ENCODE results near the gene CALR. TPM values are rescaled to one million over a fixed set of nuclear protein-coding genes. Genes with fewer than 3 reads are reported as not detected.
"Not testable (repeated sequence)": the region's sequence is repeated elsewhere in the genome, so short reads cannot be mapped to it uniquely, and the experiment has no call there.

CALR gene
- total and polyA plus RNA-seq, 12 donors: 224 to 1,489 (median 613) TPM

DNA sequence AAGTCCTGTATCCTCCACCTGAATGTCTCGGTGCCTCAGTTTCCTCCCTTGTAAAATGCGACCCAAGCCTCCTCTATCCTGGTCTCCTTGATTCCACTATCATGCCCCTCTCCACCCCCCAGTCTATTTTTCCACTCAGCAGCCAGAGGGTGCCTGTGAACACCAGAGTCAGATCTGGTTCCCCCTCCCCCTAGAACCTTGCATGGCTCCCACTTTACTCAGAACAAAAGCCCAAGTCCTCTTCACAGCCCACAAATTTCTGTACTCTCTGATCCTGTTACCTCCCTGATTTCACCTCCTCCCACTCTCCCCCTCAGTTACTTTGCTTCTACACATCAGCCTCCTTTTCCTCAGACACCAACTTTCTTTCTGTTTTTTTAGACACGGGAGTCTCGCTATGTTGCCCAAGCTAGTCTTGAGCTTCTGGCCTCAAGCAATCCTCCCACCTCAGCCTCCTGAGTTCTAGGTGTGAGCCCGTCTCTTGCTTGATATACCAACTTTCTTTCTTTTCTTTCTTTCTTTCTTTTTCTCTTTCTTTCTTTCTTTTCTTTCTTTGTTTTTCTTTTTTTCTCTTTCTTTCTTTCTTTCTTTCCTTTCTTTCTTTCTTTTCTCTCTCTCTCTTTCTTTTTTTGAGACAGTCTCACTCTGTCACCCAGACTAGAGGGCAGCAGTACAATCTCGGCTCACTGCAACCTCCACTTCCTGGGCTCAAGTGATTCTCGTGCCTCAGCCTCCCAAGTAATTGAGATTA is 31.8 kb downstream of the CALR start:
- TF ChIP-seq POLR2A (IDR thresholded peaks at IDR 0.05): no peak
- TF ChIP-seq, protein P1, sequence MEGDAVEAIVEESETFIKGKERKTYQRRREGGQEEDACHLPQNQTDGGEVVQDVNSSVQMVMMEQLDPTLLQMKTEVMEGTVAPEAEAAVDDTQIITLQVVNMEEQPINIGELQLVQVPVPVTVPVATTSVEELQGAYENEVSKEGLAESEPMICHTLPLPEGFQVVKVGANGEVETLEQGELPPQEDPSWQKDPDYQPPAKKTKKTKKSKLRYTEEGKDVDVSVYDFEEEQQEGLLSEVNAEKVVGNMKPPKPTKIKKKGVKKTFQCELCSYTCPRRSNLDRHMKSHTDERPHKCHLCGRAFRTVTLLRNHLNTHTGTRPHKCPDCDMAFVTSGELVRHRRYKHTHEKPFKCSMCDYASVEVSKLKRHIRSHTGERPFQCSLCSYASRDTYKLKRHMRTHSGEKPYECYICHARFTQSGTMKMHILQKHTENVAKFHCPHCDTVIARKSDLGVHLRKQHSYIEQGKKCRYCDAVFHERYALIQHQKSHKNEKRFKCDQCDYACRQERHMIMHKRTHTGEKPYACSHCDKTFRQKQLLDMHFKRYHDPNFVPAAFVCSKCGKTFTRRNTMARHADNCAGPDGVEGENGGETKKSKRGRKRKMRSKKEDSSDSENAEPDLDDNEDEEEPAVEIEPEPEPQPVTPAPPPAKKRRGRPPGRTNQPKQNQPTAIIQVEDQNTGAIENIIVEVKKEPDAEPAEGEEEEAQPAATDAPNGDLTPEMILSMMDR (IDR thresholded peaks at IDR 0.05): no peak
- intact Hi-C loops (cut with DNase I): no loop called here
- DNase-seq: no peak
- no peaks in the 10 kb centered on the region for H3K36me3 ChIP-seq (replicated peaks in 1 of 2)
- H3K4me1 ChIP-seq (replicated peaks in 1 of 2): peaks cover 0 to 8% of the 10 kb centered on the region in 2 donors
- peak overlapping the region in 3 of 5 donors; percentile 3 to 74 (median 38) for H3K27ac ChIP-seq
- no peak overlapping the region for H3K4me3 ChIP-seq
- 85 to 89% (median 87%) methylated on average over 7 of the region's 7 CpGs for WGBS, 4 donors
- H3K9me3 ChIP-seq (replicated peaks in 1 of 3): no peaks in the 10 kb centered on the region
- H3K27me3 ChIP-seq: no peaks in the 10 kb centered on the region

DNA sequence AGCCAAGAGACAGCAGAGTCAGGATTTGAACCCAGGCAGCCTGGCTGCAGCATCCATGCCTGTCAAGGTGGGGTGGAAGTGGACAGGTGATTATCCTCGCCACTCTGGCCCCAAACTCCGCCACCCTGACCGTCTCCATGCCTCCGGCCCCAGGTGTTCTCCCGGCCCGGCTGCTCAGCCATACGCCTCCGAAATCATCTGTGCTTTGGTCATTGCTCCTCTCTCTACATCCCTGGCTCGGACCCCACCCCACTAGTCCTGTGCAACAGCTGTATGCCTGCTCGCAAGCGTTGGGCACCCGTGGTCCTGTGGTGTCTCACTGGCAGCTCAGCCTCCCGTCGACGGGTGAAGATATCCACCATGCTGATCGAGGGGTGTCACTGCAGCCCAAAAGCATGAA is 34.8 kb downstream of the CALR start:
- H3K36me3 ChIP-seq (replicated peaks in 1 of 2): no peaks in the 10 kb centered on the region
- no peaks in the 10 kb centered on the region for H3K27me3 ChIP-seq
- H3K9me3 ChIP-seq (replicated peaks in 1 of 3): no peaks in the 10 kb centered on the region
- peaks cover 0 to 8% of the 10 kb centered on the region in 2 donors for H3K4me1 ChIP-seq (replicated peaks in 1 of 2)
- DNase-seq: no peak
- no peak for TF ChIP-seq POLR2A (IDR thresholded peaks at IDR 0.05)
- TF ChIP-seq, protein P1 (IDR thresholded peaks at IDR 0.05): no peak
- 84 to 92% (median 89%) methylated on average over 14 to 16 of the region's 16 CpGs for WGBS, 4 donors
- intact Hi-C loops (cut with DNase I): no loop called here
- H3K27ac ChIP-seq: no peak overlapping the region
- no peak overlapping the region for H3K4me3 ChIP-seq

DNA sequence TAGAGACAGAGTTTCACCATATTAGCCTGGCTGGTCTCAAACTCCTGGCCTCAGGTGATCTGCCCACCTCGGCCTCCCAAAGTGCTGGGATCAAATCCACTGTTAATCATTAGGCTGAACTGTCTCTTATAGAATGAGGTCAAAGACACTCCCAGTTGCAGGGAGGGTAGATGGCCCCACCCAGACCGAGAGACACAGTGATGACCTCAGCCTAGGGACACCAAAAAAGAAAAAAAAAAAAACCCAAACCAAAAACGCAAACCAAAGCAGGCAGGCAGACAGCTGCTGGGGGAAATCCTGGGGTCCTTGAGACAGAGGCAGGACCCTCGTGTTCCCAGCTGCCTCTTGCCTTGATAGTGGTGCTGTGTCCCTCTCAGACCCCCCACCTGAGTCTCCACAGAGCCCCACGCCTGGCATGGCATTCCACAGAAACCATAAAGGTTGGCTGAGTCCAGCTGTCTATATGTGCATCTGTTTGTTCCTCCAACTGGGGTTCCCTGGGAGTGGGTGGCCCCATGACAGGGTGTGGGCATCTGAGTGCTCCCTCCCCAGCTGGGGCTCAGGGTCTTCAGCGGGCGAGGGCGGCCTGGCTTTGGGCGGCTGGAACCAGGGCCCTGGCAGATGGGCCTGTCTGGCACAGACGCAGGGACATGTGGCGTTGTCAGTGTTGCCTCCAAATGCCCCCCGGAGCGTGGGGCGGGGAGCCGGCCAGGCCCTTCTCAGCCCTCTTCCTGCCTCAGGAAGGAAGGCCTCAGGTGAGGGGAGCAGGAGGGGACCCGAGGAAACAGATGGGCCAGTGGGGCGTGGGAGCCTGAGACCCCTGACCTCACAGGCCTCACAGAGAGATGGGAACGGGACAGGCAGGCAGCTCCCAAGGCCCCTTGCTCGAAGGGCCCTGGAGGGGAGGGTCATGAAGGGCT is 36.2 kb downstream of the CALR start:
- intact Hi-C loops (cut with DNase I): no loop called here
- H3K9me3 ChIP-seq (replicated peaks in 1 of 3): no peaks in the 10 kb centered on the region
- H3K36me3 ChIP-seq (replicated peaks in 1 of 2): no peaks in the 10 kb centered on the region
- TF ChIP-seq, protein P1 (IDR thresholded peaks at IDR 0.05): no peak
- TF ChIP-seq POLR2A (IDR thresholded peaks at IDR 0.05): no peak
- no peaks in the 10 kb centered on the region for H3K27me3 ChIP-seq
- H3K4me3 ChIP-seq: no peak overlapping the region
- no peak for DNase-seq
- peaks cover 0 to 4% of the 10 kb centered on the region in 2 donors for H3K4me1 ChIP-seq (replicated peaks in 1 of 2)
- no peak overlapping the region for H3K27ac ChIP-seq
- WGBS, 4 donors: 42 to 74% (median 65%) methylated on average over 4 to 19 of the region's 19 CpGs

DNA sequence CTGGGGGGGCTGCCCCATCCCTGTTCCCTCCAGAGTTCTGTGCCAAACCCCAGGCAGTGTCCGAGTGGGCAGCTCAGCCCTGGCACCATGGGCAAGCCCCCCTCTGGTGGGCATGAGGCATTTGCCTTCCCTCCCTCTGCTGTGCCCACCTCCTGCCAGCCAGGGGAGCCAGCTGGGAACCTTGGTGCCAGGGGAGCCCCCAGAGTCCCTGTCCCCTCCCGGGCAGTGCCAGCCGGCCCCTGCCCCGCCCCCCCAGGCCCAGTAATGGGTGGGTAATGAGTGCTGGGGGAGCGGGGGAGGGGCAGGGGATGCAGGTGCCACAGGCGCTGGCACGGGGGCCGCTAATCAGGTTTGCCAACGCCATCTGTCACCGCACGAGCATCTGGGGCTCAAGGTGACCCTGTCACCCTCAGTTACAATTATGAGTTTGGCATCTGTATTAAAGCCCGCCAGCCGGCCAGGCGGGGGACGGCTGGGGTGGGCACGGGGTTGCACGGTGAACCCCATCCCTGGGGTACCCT is 36.9 kb downstream of the CALR start:
- no peaks in the 10 kb centered on the region for H3K9me3 ChIP-seq (replicated peaks in 1 of 3)
- no peak overlapping the region for H3K27ac ChIP-seq
- 40 to 66% (median 61%) methylated on average over 1 to 17 of the region's 17 CpGs; no CpG with 5 or more reads in 1 of the 4 donors for WGBS, 4 donors
- no peaks in the 10 kb centered on the region for H3K4me1 ChIP-seq (replicated peaks in 1 of 2)
- no peaks in the 10 kb centered on the region for H3K27me3 ChIP-seq
- H3K36me3 ChIP-seq (replicated peaks in 1 of 2): no peaks in the 10 kb centered on the region
- intact Hi-C loops (cut with DNase I): no loop called here
- TF ChIP-seq, protein P1 (IDR thresholded peaks at IDR 0.05): no peak
- no peak for TF ChIP-seq POLR2A (IDR thresholded peaks at IDR 0.05)
- no peak for DNase-seq
- no peak overlapping the region for H3K4me3 ChIP-seq

DNA sequence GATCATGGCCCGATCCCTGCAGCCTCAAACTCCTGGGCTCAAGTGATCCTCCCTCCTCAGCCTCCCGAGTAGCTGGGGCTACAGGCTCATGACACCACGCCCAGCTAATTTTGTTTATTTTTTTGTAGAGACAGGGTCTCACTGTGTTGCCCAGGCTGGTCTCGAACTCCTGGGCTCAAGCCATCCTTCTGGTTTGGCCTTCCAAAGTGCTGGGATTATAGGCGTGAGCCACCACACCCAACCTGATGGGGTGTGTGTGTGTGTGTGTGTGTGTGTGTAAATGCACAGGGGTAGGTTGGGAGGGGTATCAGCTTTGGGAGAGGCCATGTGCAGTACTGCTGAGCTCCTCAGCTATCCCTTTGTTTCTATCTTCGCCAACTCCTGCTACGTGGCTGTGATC is 37.7 kb downstream of the CALR start:
- WGBS, 4 donors: 69 to 82% (median 74%) methylated on average over 6 to 7 of the region's 7 CpGs

More for the DNA sequence above, 37.7 kb downstream of the CALR start:
- H3K27me3 ChIP-seq; H3K27ac ChIP-seq; H3K36me3 ChIP-seq (replicated peaks in 1 of 2); intact Hi-C loops (cut with DNase I); H3K4me1 ChIP-seq (replicated peaks in 1 of 2); H3K9me3 ChIP-seq (replicated peaks in 1 of 3); H3K4me3 ChIP-seq; DNase-seq: not testable (repeated sequence)

Data from adrenal gland (tissue), 12 donors.